HCT116 (cell line): ENCODE data around the gene SPINT2. TPM values are rescaled to one million over a fixed set of nuclear protein-coding genes. Genes with fewer than 3 reads are reported as not detected.

Experiments
- ATAC-seq: fragments of 200-7000 bp; cut with Tn5 transposase; 2 replicates; pipeline ENCODE4 v1.9.1; 2020; ENCODE audit warnings: mild to moderate bottlenecking, moderate library complexity
- BruUV-seq: library from RNA; stranded (reverse); fragments of 400-500 nt; replicated peaks from 2 replicates; lab custom pipeline; 2021; lab: Mats Ljungman, UMichigan
- CTCF ChIA-PET: fragments of 300-600 bp; sonication (Branson Sonifier 250); formaldehyde crosslinking; loops from one replicate; lab custom pipeline; 2021; ENCODE audit warnings: antibody characterized with exemption; lab: Charles Lee
- POLR2A ChIA-PET: fragments of 300-600, 350-600 bp; sonication (Branson Sonifier 250); formaldehyde crosslinking; loops from one replicate; lab custom pipeline; 2021; ENCODE audit warnings: antibody characterized with exemption; lab: Charles Lee
- RAD21 ChIA-PET, 2 experiments: fragments of 300-600 bp; sonication (Branson Sonifier 250); formaldehyde crosslinking; loops; one replicate each; lab custom pipeline; 2023; ENCODE audit warnings: low total read pairs in 2 of 2; ENCODE audit not compliant: uncharacterized antibody in 2 of 2, unreplicated experiment in 2 of 2, low non-redundant PET in 1 of 2; lab: Charles Lee
- DNase-seq: peaks from one replicate; pipeline ENCODE4 v3.0.0-alpha.2; 2010; ENCODE audit warnings: low read depth, low spot score
- H2AFZ ChIP-seq: fragments of 200-600 bp; shearing (Covaris generic), sonication (generic); 2 replicates; pipeline ENCODE4 v1.6.1; 2017; ENCODE audit warnings: low read depth, mixed run types, mixed read lengths, antibody characterized with exemption, low read length; ENCODE audit not compliant: poor library complexity, severe bottlenecking
- H3K27ac ChIP-seq: 2 replicates; pipeline ENCODE4 v1.5.1; 2012; ENCODE audit warnings: low read depth, low read length
- H3K27me3 ChIP-seq: fragments of 200-600 bp; sonication (generic); 2 replicates; pipeline ENCODE4 v1.6.1; 2016; ENCODE audit warnings: mixed run types, low read length, mixed read lengths; ENCODE audit not compliant: insufficient read depth
- H3K36me3 ChIP-seq, 2 experiments: fragments of 200-500 bp in 1 of 2; fragments of 200-600 bp in 1 of 2; sonication (Bioruptor generic) in 1 of 2; sonication (generic) in 1 of 2; 2 replicates each; pipeline versions ENCODE4 v1.5.1 to v1.6.1; 2014 to 2016; ENCODE audit warnings: low read length in 2 of 2, inconsistent platforms in 1 of 2, mixed read lengths in 1 of 2, mixed run types in 1 of 2; ENCODE audit not compliant: insufficient read depth in 2 of 2, control insufficient read depth in 1 of 2
- H3K4me1 ChIP-seq, 2 experiments: fragments of 200-600 bp in 1 of 2; sonication (generic) in 1 of 2; 2 replicates each; pipeline versions ENCODE4 v1.5.1 to v1.6.1; 2012 to 2017; ENCODE audit warnings: low read length in 2 of 2, inconsistent platforms in 1 of 2, mild to moderate bottlenecking in 1 of 2, mixed read lengths in 1 of 2, mixed run types in 1 of 2, moderate library complexity in 1 of 2; ENCODE audit not compliant: insufficient read depth in 2 of 2, control insufficient read depth in 1 of 2
- H3K4me2 ChIP-seq: fragments of 200-600 bp; sonication (generic); 2 replicates; pipeline ENCODE4 v1.6.1; 2017; ENCODE audit warnings: mixed run types, low read length, mixed read lengths
- H3K4me3 ChIP-seq, 2 experiments: fragments of 200-600 bp in 1 of 2; sonication (generic) in 1 of 2; replicated peaks in 1 of 2; 2 replicates each; pipeline ENCODE4 v1.5.1; 2011 to 2016; ENCODE audit warnings: low read length in 2 of 2, control low read depth in 1 of 2, low read depth in 1 of 2, mild to moderate bottlenecking in 1 of 2, mixed read lengths in 1 of 2, mixed run types in 1 of 2
- H3K79me2 ChIP-seq: fragments of 200-600 bp; sonication (generic); 2 replicates; pipeline ENCODE4 v1.6.1; 2017; ENCODE audit warnings: mild to moderate bottlenecking, mixed run types, low read length, moderate library complexity, mixed read lengths; ENCODE audit not compliant: insufficient read depth
- H3K9ac ChIP-seq: fragments of 200-600 bp; sonication (generic); 2 replicates; pipeline ENCODE4 v1.6.1; 2016; ENCODE audit warnings: low read length, mixed read lengths
- H3K9me2 ChIP-seq: fragments of 200-600 bp; sonication (generic), shearing (Covaris generic); 2 replicates; pipeline ENCODE4 v1.6.1; 2017; ENCODE audit warnings: mixed run types, mild to moderate bottlenecking, moderate library complexity; ENCODE audit not compliant: insufficient read depth
- H3K9me3 ChIP-seq, 2 experiments: fragments of 200-500 bp in 1 of 2; fragments of 200-600 bp in 1 of 2; sonication (Bioruptor generic) in 1 of 2; sonication (generic) in 1 of 2; 2 replicates each; pipeline ENCODE4 v1.6.1; 2014 to 2017; ENCODE audit warnings: low read length in 2 of 2, mixed read lengths in 2 of 2, inconsistent platforms in 1 of 2, low read depth in 1 of 2, mild to moderate bottlenecking in 1 of 2, mixed run types in 1 of 2, moderate library complexity in 1 of 2; ENCODE audit not compliant: control insufficient read depth in 1 of 2, insufficient read depth in 1 of 2
- H4K20me1 ChIP-seq: fragments of 200-600 bp; sonication (generic), shearing (Covaris generic); 2 replicates; pipeline ENCODE4 v1.6.1; 2017; ENCODE audit warnings: mixed run types, mild to moderate bottlenecking, moderate library complexity; ENCODE audit not compliant: insufficient read depth
- CBX3 ChIP-seq: IDR thresholded peaks from 2 replicates; pipeline ENCODE4 v1.6.1; 2012; ENCODE audit warnings: low read depth
- CEBPB ChIP-seq: IDR thresholded peaks from 2 replicates; pipeline ENCODE4 v1.6.1; 2012; ENCODE audit warnings: low read depth
- EZH2phosphoT487 ChIP-seq: fragments of 200-600 bp; IDR thresholded peaks from 2 replicates; pipeline ENCODE4 v1.6.1; 2018; ENCODE audit warnings: antibody characterized with exemption, borderline replicate concordance
- FOSL1 ChIP-seq: IDR thresholded peaks from 2 replicates; pipeline ENCODE4 v1.6.1; 2012; ENCODE audit warnings: low read depth
- POLR2A ChIP-seq: IDR thresholded peaks from 2 replicates; pipeline ENCODE4 v1.7.0; 2011; ENCODE audit warnings: borderline replicate concordance; ENCODE audit not compliant: insufficient read depth, insufficient read length; ENCODE audit errors: extremely low read depth
- POLR2AphosphoS5 ChIP-seq: IDR thresholded peaks from 2 replicates; pipeline ENCODE4 v1.6.1; 2011; ENCODE audit warnings: mild to moderate bottlenecking, low read depth, low read length, moderate library complexity
- RAD21 ChIP-seq: IDR thresholded peaks from 2 replicates; pipeline ENCODE4 v1.6.1; 2012; ENCODE audit warnings: low read depth, mild to moderate bottlenecking
- SIN3A ChIP-seq: IDR thresholded peaks from 2 replicates; pipeline ENCODE4 v1.6.1; 2012; ENCODE audit warnings: low read depth
- SP1 ChIP-seq: IDR thresholded peaks from 2 replicates; pipeline ENCODE4 v1.6.1; 2012; ENCODE audit warnings: low read depth
- YY1 ChIP-seq: IDR thresholded peaks from 2 replicates; pipeline ENCODE4 v1.6.1; 2011; ENCODE audit warnings: low read length, low read depth, moderate library complexity, mild to moderate bottlenecking; ENCODE audit not compliant: insufficient replicate concordance; ENCODE audit errors: extremely low read depth
- ZFX ChIP-seq: fragments of 450-650 bp; IDR thresholded peaks from 2 replicates; pipeline ENCODE4 v1.6.1; 2017
- intact Hi-C: fragments of 100-400 bp; cut with micrococcal nuclease; formaldehyde crosslinking; loops from 2 replicates; pipeline ENCODE4 v1.10.0; 2022
- total RNA-seq: library from RNA; stranded (reverse); gene quantifications from one replicate; pipeline ENCODE4 v1.2.1, GENCODE V29; 2021; ENCODE audit not compliant: unreplicated experiment
- TF ChIP-seq, protein P1 (sequence below), 3 experiments: fragments of 200-600 bp in 1 of 3; sonication (generic) in 1 of 3; IDR thresholded peaks in 2 of 3; conservative IDR thresholded peaks in 1 of 3; 2 replicates each; pipeline ENCODE4 v1.5.1; 2012 to 2017; ENCODE audit warnings: low read depth in 2 of 3, low read length in 2 of 3, antibody characterized with exemption in 1 of 3, borderline replicate concordance in 1 of 3, control low read depth in 1 of 3, mild to moderate bottlenecking in 1 of 3, mixed read lengths in 1 of 3, mixed run types in 1 of 3, moderate library complexity in 1 of 3; ENCODE audit not compliant: insufficient read depth in 1 of 3
- TF ChIP-seq, protein P2 (sequence below): IDR thresholded peaks from 2 replicates; pipeline ENCODE4 v1.6.1; 2012
- TF ChIP-seq, protein P3 (sequence below): IDR thresholded peaks from 2 replicates; pipeline ENCODE4 v1.6.1; 2012
- TF ChIP-seq, protein P4 (sequence below): IDR thresholded peaks from 2 replicates; pipeline ENCODE4 v1.6.1; 2011; ENCODE audit warnings: mild to moderate bottlenecking, low read length, moderate library complexity; ENCODE audit not compliant: insufficient replicate concordance; ENCODE audit errors: extremely low read depth

The SPINT2 gene
- total RNA-seq, 1 experiment from 2014 or later: 500 TPM

DNA sequence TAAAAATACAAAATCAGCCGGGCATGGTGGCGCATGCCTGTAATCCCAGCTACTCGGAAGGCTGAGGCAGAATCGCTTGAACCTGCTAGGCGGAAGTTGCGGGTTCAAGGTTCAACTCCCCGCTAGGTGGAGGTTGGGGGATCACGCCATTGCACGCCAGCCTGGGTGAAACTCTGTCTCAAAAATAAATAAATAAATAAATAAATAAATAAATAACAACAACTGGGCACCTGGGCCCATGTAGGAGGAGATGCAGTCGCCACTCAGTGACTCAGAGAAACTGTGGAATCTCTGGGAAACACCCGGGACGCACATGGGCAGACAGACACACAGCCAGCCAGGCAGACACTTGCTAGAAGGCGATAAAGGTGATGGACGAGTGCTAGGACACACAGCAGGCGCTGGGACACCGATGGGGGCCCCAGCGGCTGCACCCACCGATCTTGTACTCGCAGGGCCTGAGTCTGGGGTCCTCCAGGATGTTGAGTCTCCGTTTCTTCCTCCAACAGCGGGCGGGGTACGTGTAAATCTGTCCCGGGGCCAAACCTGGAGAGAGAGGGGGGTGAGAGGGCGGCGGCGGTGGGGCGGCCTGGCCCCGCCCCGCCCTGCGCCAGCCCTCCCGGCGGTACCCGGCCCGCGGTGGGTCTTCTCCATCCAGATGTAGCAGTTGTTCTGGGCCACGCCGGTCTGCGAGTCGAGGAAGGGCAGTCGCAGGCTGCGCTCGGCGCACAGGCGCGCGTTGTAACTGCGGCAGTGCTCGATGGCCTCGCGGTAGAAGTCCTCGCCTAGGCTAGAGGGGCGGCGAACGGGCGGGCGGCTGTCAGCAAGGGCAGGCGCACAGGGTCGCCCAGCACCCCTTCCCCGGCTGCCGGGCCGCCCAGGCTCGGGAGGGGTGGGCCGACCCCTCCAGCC lies 42.2 kb upstream of the SPINT2 start:
- H3K9me2 ChIP-seq: no peaks in the 10 kb centered on the region
- H3K9ac ChIP-seq: no peak overlapping the region
- no peaks in the 10 kb centered on the region for H3K79me2 ChIP-seq
- RAD21 ChIA-PET: interaction anchor here in 1 of 2 experiments (0.7 kb wide), 1 partner anchor 23 kb away, joined by 3 read pairs; no protein-coding TSS in a partner anchor
- TF ChIP-seq YY1: no peak
- TF ChIP-seq, protein P1, sequence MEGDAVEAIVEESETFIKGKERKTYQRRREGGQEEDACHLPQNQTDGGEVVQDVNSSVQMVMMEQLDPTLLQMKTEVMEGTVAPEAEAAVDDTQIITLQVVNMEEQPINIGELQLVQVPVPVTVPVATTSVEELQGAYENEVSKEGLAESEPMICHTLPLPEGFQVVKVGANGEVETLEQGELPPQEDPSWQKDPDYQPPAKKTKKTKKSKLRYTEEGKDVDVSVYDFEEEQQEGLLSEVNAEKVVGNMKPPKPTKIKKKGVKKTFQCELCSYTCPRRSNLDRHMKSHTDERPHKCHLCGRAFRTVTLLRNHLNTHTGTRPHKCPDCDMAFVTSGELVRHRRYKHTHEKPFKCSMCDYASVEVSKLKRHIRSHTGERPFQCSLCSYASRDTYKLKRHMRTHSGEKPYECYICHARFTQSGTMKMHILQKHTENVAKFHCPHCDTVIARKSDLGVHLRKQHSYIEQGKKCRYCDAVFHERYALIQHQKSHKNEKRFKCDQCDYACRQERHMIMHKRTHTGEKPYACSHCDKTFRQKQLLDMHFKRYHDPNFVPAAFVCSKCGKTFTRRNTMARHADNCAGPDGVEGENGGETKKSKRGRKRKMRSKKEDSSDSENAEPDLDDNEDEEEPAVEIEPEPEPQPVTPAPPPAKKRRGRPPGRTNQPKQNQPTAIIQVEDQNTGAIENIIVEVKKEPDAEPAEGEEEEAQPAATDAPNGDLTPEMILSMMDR (IDR thresholded peaks at IDR 0.05 in 2 of 3, conservative IDR thresholded peaks at IDR 0.05 in 1 of 3; ENCODE audit: borderline replicate concordance in 1 of 3, insufficient read depth in 1 of 3, low read depth in 2 of 3, low read length in 2 of 3): no peak
- no peak for TF ChIP-seq CEBPB
- TF ChIP-seq, protein P2, sequence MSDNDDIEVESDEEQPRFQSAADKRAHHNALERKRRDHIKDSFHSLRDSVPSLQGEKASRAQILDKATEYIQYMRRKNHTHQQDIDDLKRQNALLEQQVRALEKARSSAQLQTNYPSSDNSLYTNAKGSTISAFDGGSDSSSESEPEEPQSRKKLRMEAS: no peak
- no peak for TF ChIP-seq POLR2AphosphoS5
- TF ChIP-seq FOSL1: no peak
- TF ChIP-seq RAD21: no peak
- TF ChIP-seq CBX3: no peak
- TF ChIP-seq, protein P3, sequence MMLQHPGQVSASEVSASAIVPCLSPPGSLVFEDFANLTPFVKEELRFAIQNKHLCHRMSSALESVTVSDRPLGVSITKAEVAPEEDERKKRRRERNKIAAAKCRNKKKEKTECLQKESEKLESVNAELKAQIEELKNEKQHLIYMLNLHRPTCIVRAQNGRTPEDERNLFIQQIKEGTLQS: no peak
- TF ChIP-seq SIN3A: no peak
- no peak for TF ChIP-seq ZFX
- no peak for TF ChIP-seq EZH2phosphoT487
- TF ChIP-seq, protein P4, sequence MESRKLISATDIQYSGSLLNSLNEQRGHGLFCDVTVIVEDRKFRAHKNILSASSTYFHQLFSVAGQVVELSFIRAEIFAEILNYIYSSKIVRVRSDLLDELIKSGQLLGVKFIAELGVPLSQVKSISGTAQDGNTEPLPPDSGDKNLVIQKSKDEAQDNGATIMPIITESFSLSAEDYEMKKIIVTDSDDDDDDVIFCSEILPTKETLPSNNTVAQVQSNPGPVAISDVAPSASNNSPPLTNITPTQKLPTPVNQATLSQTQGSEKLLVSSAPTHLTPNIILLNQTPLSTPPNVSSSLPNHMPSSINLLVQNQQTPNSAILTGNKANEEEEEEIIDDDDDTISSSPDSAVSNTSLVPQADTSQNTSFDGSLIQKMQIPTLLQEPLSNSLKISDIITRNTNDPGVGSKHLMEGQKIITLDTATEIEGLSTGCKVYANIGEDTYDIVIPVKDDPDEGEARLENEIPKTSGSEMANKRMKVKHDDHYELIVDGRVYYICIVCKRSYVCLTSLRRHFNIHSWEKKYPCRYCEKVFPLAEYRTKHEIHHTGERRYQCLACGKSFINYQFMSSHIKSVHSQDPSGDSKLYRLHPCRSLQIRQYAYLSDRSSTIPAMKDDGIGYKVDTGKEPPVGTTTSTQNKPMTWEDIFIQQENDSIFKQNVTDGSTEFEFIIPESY: no peak
- no peak for TF ChIP-seq SP1
- no peak for TF ChIP-seq POLR2A
- peaks cover 7 to 26% of the 10 kb centered on the region in 2 experiments; a peak in 3 of 4 replicates for H3K4me1 ChIP-seq
- ATAC-seq: no peak
- H3K4me2 ChIP-seq: no peak overlapping the region
- BruUV-seq: no TSS peak
- H3K36me3 ChIP-seq: peaks cover 0 to 2% of the 10 kb centered on the region in 2 experiments; a peak in 1 of 4 replicates
- no peak overlapping the region for H3K4me3 ChIP-seq
- DNase-seq: no peak
- CTCF ChIA-PET: no interaction called here
- H3K27me3 ChIP-seq: no peaks in the 10 kb centered on the region
- H3K9me3 ChIP-seq: no peaks in the 10 kb centered on the region
- intact Hi-C loops: no loop called here
- H4K20me1 ChIP-seq: no peaks in the 10 kb centered on the region
- POLR2A ChIA-PET: no interaction called here
- no peak overlapping the region for H3K27ac ChIP-seq
- H2AFZ ChIP-seq: no peak overlapping the region
